H1 (cell line): ENCODE measurements around the gene CHD9. TPM values are rescaled to one million over a fixed set of nuclear protein-coding genes. Genes with fewer than 3 reads are reported as not detected.

Experiments
- CEBPB ChIP-seq: IDR thresholded peaks from 2 replicates; pipeline ENCODE4 v1.6.1; 2012; ENCODE audit warnings: low read depth, low read length
- CHD7 ChIP-seq: fragments of 300-600 bp; sonication (generic); IDR thresholded peaks from 2 replicates; pipeline ENCODE4 v1.7.1; 2012; ENCODE audit warnings: low read length, moderate library complexity, mild to moderate bottlenecking, inconsistent platforms; ENCODE audit not compliant: insufficient replicate concordance
- NANOG ChIP-seq: IDR thresholded peaks from 2 replicates; pipeline ENCODE4 v1.6.1; 2011; ENCODE audit warnings: low read length, low read depth, mild to moderate bottlenecking, inconsistent platforms; ENCODE audit not compliant: insufficient read depth, poor library complexity, severe bottlenecking
- POU5F1 ChIP-seq: IDR thresholded peaks from 2 replicates; pipeline ENCODE4 v1.6.1; 2011; ENCODE audit warnings: low read depth, mild to moderate bottlenecking, low read length, moderate library complexity
- TCF12 ChIP-seq: IDR thresholded peaks from 2 replicates; pipeline ENCODE4 v1.6.1; 2011; ENCODE audit warnings: low read depth, mild to moderate bottlenecking, low read length
- polyA plus RNA-seq, 7 experiments: library from polyadenylated mRNA; depleted of rRNA in 3 of 7; stranded (reverse) in 5 of 7; unstranded in 2 of 7; fragments of >200 nt in 5 of 7; fragments of 200-250 nt in 2 of 7; gene quantifications; 1 replicate in 5 of 7; 2 replicates in 1 of 7; 4 replicates in 1 of 7; pipeline versions ENCODE4 v1.2.1 to v1.2.3, GENCODE V29; 2011 to 2013; ENCODE audit warnings: missing spikeins in 2 of 7, mixed read lengths in 2 of 7
- total RNA-seq: library from RNA; stranded (reverse); fragmentation: NEBNext Ultra II Directional; extraction: Animal tissue kit (Norgen Biotek cat#: 25700); gene quantifications from 2 replicates; pipeline ENCODE4 v1.2.1, GENCODE V29; 2021

CHD9 gene
- total and polyA plus RNA-seq, 2 of the 8 experiments (the other 6 are each of a cell fraction or from before 2014, with no cell fraction given) = 9.9 to 32.4 TPM

- TF ChIP-seq CHD7 = no peak
- no peak for TF ChIP-seq TCF12
- TF ChIP-seq POU5F1 = no peak
- TF ChIP-seq NANOG = no peak
- TF ChIP-seq CEBPB = no peak
These were observed 20.5 kb upstream of the CHD9 start (continued) for GRCh38 chr16:53034306-53034705.
